Activated T-cell treated with anti-CD3 and anti-CD28 coated beads for 24 hours (primary cell): ENCODE data around the gene ROBO1.
"Not testable (repeated sequence)": the region's sequence is repeated elsewhere in the genome, so short reads cannot be mapped to it uniquely, and the experiment has no call there.

Experiments used
- DNase-seq: peaks from one replicate; pipeline ENCODE4 v3.0.0-alpha.2; 2020; ENCODE audit warnings: low read depth

ROBO1 gene

DNA sequence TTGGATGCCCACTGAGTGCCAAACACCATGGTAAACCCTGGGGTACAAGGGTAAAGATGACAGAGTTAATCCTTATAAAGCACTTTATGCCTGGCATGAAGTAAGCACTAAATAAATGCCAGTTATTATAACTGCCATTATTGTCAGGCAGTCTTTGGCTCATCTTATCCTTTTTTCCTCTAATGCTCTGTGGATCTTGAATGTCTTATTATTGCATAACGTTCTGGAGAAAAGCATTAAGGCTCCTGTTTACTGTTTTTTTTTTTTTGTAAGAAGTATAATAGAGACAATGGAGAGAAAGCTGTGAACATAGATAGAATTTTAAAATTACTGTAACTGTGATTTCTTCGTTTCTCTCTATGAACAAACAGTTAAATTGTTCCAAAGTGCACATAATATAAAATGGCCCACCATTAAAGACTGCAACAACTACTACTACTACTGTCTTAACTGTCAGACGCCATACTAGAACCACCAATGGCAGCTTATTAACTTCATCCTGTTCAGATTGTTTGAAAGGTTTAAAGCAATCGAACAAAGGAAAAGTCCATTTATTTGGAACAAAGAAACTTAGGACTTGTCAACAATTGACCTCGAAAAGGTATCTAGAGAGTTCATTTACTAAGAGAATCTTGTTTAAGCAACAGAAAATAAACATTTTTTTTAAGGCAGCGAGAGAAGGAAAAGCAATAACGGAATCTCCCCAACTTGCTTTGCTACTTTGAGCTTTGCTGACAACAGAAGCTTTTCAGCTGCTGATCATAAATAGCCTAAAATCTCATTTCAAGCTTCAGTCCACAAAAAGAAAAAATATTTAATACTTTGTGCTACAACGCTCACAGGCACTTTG lies 520.7 kb downstream of the ROBO1 start:
- DNase-seq = no peak

DNA sequence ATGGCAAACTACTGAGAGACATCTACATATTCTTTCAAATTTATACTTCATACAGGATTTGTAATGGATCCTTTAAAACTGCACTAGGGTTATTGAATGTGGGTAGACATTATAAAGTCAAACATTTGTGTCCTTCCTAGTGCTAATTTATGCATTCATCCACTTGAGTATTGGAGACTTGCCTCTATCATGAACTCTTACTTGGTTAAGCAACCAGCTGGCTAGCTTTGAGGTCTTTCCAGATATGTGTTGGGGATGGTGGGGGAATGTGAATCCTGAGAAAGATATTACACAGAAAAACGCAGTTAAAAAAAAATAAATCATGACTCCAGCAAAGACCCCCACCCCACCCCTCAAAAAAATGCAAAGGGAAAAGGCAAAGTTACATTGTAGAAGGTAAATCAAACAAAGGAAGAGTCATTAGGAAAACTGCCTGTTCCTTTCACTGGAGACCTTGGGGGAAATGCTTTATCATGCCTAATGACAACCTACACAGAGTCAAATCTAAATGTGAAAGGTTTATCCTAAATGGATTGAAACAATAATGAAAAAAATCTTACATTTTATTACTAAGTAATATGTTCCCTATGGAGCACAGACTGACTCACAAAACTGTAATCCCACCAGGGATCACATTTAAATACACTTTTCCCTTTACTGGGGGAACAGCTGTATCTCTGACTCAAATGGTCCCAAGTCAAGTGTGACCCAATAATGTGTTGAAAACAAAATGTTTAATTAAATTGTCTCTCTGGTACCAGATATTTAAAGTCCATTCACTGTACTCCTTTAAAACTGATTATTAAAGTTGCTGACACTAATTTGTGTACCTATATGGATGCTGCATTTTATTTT lies 522.3 kb downstream of the ROBO1 start:
- no peak for DNase-seq

DNA sequence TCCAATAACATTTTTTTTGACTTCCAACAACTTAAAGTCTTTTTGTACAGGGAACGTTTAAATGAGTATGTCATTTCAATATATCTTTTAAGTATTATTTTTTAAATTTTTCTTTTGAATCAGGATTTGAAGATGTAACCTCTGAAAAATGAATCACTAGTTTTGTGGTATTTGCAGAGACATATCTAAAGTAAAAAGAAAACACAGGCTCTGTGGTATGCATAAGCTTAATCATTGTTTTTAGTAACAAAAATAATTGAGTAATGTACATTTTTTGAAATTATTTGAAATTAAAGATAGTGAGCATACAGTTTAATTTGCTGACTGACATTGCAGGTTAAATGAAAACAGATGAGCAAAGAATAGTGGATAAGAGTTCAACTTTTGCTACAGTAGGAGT lies 531.3 kb downstream of the ROBO1 start:
- DNase-seq = no peak

DNA sequence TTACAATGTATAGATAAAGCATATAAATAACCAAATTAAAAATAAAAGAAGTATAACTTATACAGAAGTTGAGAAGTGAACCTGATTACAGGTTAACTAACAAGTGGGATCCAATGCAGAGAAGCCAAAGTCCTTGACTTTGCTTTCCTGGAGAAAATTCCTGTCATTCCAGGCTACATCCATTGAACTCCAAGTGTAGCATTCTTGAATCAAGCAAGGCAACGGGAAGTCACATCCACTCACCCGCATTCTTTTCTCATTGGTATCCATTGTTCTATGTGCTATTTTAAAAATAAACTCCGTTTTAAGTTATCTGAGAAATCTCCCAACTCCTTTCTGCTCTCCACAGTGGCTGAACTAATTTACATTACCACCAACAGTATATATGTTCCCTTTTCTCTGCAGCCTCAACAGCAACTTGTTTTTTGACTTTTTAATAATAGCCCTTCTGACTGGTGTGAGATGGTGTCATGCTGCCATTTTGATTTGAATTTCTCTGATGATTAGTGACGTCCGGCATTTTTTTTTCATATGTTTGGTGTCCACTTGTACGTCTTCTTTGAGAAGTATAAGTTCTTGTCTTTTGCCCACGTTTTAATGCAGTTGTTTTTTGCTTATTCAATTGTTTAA lies 534.3 kb downstream of the ROBO1 start:
- DNase-seq = no peak

GRCh38 chr3:79230266-79230665 lies 537.5 kb downstream of the ROBO1 start:
- no peak for DNase-seq

DNA sequence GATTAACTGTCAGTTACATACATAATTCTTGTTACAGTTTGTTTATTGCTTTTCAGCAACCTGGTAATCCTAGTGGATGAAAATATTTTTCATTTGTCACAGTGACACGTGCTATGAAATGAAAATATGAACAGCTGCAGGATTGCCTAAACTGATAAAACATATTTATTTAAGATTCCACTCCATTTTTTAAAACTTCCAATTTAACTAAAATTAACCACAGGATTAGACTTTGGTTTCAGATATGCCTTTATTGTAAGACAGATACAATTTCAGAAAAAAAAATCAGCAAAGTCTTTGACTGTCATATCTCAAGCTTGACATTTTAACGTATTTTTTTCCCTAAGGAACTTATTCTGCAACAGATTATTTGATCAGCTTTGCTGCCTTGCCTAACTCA lies 550.7 kb downstream of the ROBO1 start:
- no peak for DNase-seq

- DNase-seq = no peak
Observed at GRCh38 chr3:79215286-79215685, 552.5 kb downstream of the ROBO1 start.

DNA sequence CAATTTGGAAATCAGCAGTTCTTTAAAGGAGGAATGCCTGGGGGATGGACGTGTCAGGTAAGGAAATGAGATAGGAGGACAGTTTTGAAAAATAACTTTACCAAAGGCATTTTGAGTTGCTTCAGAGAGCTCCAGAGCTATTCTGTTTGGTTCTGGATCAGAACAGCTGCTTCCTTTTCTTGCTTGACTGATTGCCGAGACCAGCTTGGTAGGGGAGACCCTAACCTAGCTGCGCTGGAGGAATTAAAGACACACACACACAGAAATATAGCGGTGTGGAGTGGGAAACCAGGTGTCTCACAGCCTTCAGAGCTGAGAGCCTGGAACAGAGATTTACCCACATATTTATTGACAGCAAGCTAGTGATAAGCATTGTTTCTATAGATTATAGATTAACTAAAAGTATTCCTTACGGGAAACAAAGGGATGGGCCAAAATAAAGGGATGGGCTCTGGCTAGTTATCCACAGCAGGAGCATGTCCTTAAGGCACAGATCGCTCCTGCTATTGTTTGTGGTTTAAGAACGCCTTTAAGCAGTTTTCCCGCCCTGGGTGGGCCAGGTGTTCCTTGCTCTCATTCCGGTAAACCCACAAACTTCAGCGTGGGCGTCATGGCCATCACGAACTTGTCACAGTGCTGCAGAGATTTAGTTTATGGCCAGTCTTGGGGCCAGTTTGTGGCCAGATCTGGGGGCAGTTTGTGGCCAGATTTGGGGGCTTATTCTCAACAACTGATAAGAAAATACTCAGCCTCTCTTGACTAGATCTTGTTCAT lies 556.0 kb downstream of the ROBO1 start:
- DNase-seq = no peak

GRCh38 chr3:79204351-79204750 lies 563.4 kb downstream of the ROBO1 start:
- no peak for DNase-seq

GRCh38 chr3:79203144-79203519 lies 564.7 kb downstream of the ROBO1 start:
- no peak for DNase-seq

GRCh38 chr3:79202471-79203143 lies 565.2 kb downstream of the ROBO1 start:
- no peak for DNase-seq

DNA sequence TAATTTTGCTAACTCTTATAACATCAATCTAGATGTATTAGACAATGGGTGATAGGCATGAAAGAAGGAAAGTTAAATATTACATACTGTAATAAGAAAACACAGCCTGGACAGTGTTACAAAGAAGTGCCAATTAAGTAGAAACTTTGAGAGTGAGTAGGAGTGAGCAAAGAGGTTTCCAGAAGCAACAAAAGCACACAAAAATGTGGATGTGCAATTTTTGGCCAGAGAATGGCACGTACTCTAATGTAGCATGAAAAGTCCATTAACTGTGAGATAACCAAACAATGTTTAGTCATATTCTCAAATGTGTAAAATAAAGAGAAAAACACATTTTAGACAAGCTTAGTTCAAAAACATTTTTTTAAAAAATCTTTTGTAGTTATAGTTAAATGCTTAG lies 567.3 kb downstream of the ROBO1 start:
- no peak for DNase-seq

DNA sequence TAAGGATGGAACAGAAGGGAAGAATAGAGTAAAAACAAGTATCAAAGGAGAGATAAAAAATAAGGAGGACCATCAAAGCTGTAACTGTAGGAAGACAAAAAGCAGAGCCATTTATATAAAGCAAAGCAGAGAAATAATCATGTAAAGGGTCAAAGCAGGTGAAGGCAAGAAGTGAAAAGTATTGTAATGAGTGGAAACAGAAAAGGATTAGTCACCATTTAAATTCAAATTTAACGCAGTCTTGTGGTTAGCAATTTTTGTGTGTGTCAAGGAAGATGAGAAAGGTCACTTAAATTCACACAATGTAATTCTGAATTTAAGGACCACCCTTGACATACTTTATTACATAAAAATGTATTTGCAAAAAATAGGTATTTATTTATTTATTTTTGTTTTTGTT lies 567.8 kb downstream of the ROBO1 start:
- DNase-seq = no peak

GRCh38 chr3:79187426-79187825 lies 580.4 kb downstream of the ROBO1 start:
- DNase-seq = no peak

DNA sequence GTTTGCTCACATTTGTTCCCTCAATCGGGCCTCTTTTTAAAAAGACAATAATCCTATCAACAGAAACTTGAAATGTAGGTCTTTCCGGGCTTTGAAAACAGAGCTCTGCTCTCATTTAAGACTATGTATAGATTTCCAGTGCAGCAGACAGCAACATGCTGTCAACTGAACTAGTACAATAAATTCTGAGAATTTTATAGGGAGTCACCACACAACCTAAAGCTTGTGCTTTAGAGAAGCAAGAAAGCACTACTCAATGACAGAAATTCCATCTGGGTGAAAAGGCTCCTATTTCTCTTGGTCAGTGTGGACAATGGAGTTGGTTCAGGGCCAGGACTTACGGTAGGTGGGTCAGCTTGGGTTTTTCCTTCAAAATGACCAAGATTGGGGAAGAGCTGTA lies 583.5 kb downstream of the ROBO1 start:
- DNase-seq = no peak

DNA sequence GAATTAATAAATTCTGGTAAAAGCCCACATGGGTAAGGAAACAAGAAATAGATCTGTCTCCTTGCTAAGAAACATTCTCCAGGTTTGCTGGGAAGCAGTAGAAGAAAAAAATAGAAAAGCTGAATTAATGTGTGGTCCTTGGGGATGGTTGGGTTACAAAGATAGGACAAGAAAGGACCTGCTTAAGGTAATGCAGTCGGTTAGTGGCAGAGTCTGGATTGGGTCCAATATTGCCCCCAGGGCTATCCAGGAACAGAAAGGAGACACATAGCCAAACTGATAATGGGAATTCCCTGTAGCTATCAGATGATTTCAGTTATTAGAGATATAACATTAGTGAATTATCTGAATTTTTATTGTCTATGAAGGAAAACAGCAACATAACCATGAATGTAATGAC lies 584.3 kb downstream of the ROBO1 start:
- DNase-seq = no peak

DNA sequence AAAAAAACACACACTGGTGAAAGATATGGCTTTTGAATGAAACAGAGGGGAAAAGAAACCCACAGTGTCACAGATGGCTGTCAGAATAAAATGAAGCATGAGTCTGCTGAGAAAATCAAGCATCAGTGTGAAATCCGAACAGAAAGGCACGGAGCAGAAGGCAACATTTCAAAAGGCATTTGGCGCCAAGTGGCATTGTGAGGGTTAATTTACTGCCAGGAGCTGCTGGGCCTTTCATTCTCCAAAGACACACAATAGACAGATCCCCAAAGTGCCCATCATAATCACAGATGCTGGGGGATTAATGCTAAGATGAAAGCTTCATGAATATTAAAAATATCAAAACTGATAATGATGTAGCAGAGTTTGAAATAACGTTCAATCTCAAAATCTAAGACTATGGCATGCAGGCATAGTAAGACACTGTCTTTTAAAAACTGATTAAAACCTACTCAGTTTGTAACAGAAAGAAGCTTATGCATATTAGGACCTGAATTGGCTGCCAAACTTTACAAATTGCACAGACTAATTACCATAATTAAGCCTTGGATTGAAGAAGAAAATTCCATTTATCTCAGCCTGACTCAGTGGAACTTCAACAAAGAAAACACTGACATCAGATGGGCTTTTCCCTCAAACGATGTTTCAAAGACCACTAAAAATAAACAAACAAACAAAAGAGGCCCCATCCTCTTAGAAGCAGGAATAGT lies 589.2 kb downstream of the ROBO1 start:
- no peak for DNase-seq

GRCh38 chr3:79175870-79176269 lies 591.9 kb downstream of the ROBO1 start:
- no peak for DNase-seq

- not testable (repeated sequence) for DNase-seq
Observed at GRCh38 chr3:79173259-79173658, 594.5 kb downstream of the ROBO1 start.

DNA sequence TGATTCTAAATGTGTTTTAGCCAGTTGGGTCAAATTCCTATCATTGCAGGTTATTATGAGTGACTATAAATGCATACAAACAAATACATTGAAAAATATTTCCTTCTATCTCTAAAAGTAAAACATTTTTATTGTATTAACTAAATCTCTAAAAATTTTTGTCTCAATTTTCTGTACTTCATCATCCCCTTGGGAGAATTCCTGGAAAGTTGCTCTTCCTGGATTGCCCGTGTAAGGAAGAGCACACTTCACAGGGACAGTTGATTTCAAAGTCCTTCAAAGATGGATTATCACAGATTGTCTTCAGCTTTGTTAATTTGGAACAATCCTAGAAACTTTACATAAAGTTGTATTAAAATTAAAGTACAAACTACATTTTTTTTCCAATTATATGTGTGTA lies 595.6 kb downstream of the ROBO1 start:
- no peak for DNase-seq

DNA sequence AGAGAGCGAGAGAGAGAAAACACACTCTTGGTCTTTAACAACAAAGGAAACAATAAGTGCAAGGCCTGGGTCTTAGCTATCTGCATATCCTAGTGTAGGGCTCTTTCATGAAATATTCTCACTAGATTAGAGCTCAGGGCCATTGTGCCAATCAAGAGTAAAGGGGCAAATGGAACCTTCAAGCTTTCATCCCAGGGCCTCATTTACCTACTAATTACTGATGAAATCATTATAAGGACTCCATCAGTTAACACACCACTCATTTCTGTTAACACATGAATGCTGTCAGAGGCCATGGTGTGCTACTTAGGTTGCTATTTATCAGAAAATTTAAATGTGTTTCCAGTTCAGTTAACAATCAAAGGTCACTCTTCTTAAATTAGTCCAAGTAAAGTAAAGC lies 597.8 kb downstream of the ROBO1 start:
- DNase-seq = no peak
